HepG2 (cell line): ENCODE results near the gene IFNA6. TPM values are rescaled to one million over a fixed set of nuclear protein-coding genes. Genes with fewer than 3 reads are reported as not detected.

Experiments
- AKNA ChIP-seq: sonication (generic); formaldehyde crosslinking; IDR thresholded peaks from 2 replicates; pipeline ENCODE4 v1.4.0; 2020; ENCODE audit warnings: missing genetic modification reagents, borderline replicate concordance
- CERS6 ChIP-seq: sonication (generic); formaldehyde crosslinking; IDR thresholded peaks from 2 replicates; pipeline ENCODE4 v1.5.0; 2020; ENCODE audit warnings: missing genetic modification reagents
- HDAC6 ChIP-seq: fragments of 200-600 bp; sonication (generic); IDR thresholded peaks from 2 replicates; pipeline ENCODE4 v1.7.0; 2017; ENCODE audit warnings: mild to moderate bottlenecking, antibody characterized with exemption, low read length, low read depth
- HIC2 ChIP-seq: sonication (generic); formaldehyde crosslinking; IDR thresholded peaks from 2 replicates; pipeline ENCODE4 v1.9.0; 2022; ENCODE audit warnings: low read depth, missing genetic modification reagents
- JUN ChIP-seq: sonication (generic); formaldehyde crosslinking; IDR thresholded peaks from 2 replicates; pipeline ENCODE4 v1.4.0; 2020; ENCODE audit warnings: mild to moderate bottlenecking, missing genetic modification reagents
- NKX3-1 ChIP-seq: sonication (generic); formaldehyde crosslinking; IDR thresholded peaks from 2 replicates; pipeline ENCODE4 v1.5.0; 2020; ENCODE audit warnings: missing genetic modification reagents
- TMF1 ChIP-seq: sonication (generic); formaldehyde crosslinking; IDR thresholded peaks from 2 replicates; pipeline ENCODE4 v1.8.1; 2022; ENCODE audit warnings: low read depth, missing genetic modification reagents
- ZBTB37 ChIP-seq: sonication (generic); formaldehyde crosslinking; IDR thresholded peaks from 2 replicates; pipeline ENCODE4 v1.4.0; 2020; ENCODE audit warnings: mild to moderate bottlenecking, missing genetic modification reagents
- ZNF225 ChIP-seq: sonication (generic); formaldehyde crosslinking; IDR thresholded peaks from 2 replicates; pipeline ENCODE4 v1.4.0; 2020; ENCODE audit warnings: mild to moderate bottlenecking, missing genetic modification reagents
- ZNF281 ChIP-seq: sonication (generic); formaldehyde crosslinking; IDR thresholded peaks from 2 replicates; pipeline ENCODE4 v1.4.0; 2020; ENCODE audit warnings: missing genetic modification reagents, borderline replicate concordance
- ZNF549 ChIP-seq: sonication (generic); formaldehyde crosslinking; IDR thresholded peaks from 2 replicates; pipeline ENCODE4 v1.5.0; 2020; ENCODE audit warnings: missing genetic modification reagents
- ZNF572 ChIP-seq: sonication (generic); formaldehyde crosslinking; IDR thresholded peaks from 2 replicates; pipeline ENCODE4 v1.5.1; 2020; ENCODE audit warnings: mild to moderate bottlenecking, missing genetic modification reagents
- ZNF724P ChIP-seq: sonication (generic); formaldehyde crosslinking; IDR thresholded peaks from 2 replicates; pipeline ENCODE4 v1.8.0; 2022; ENCODE audit warnings: missing genetic modification reagents, borderline replicate concordance
- ZSCAN30 ChIP-seq: sonication (generic); formaldehyde crosslinking; IDR thresholded peaks from 2 replicates; pipeline ENCODE4 v1.5.0; 2020; ENCODE audit warnings: mild to moderate bottlenecking, missing genetic modification reagents
- polyA plus RNA-seq, 8 experiments: library from polyadenylated mRNA; depleted of rRNA in 3 of 8; stranded (reverse) in 7 of 8; unstranded in 1 of 8; fragments of >200 nt; fragmentation: Illumina TruSeq in 4 of 8; extraction: Trizol in 4 of 8; gene quantifications; 2 replicates each; pipeline versions ENCODE4 v1.2.1 to v1.2.3, GENCODE V29; 2011 to 2016; ENCODE audit warnings: low read depth in 4 of 8, missing spikeins in 1 of 8, mixed read lengths in 1 of 8; ENCODE audit not compliant: insufficient read depth in 1 of 8
- total RNA-seq, 5 experiments: library from RNA; depleted of rRNA; stranded (reverse); fragments of >200 nt; fragmentation: Illumina TruSeq; extraction: Trizol; gene quantifications; 2 replicates each; pipeline ENCODE4 v1.2.3, GENCODE V29; 2016; ENCODE audit warnings: low read depth in 1 of 5

The IFNA6 gene
- total and polyA plus RNA-seq, 2 of the 13 experiments (the other 11 are each of a cell fraction or from before 2014, with no cell fraction given), result not detected

GRCh38 chr9:21334701-21335632 lies 15.7 kb downstream of the IFNA6 start, which contains the start of gene KLHL9 (continued):
- TF ChIP-seq ZNF281 (CRISPR knock-in tag) (peak; percentile 14; the same call in 1 of the 2 replicates), HDAC6 (no peak), ZSCAN30 (CRISPR knock-in tag) (no peak), ZNF549 (CRISPR knock-in tag) (no peak), ZNF225 (CRISPR knock-in tag) (0 out of 2 replicates have a peak, but pooled peaks have one; percentile 78), TMF1 (no peak), ZNF724P (CRISPR knock-in tag) (peak; percentile 11; the same call in 1 of the 2 replicates), AKNA (CRISPR knock-in tag) (peak; percentile 67; the same call in 1 of the 2 replicates), HIC2 (no peak; the same call in 1 of the 2 replicates), NKX3-1 (CRISPR knock-in tag) (no peak), CERS6 (CRISPR knock-in tag) (no peak), ZNF572 (CRISPR knock-in tag) (no peak), JUN (CRISPR knock-in tag) (peak; percentile 75), ZBTB37 (CRISPR knock-in tag) (0 out of 2 replicates have a peak, but pooled peaks have one; percentile 79)
